Endometrium (tissue), 2 donors: ENCODE measurements around the gene ZNF644.
A peak's percentile ranks its signal among the peaks of the same experiment; 100 is the strongest.
"Not testable (repeated sequence)": the region's sequence is repeated elsewhere in the genome, so short reads cannot be mapped to it uniquely, and the experiment has no call there.

ENCODE experiments used
- FAIRE-seq: peaks from 2 replicates; lab custom pipeline; 2012; peaks lifted over from hg19 to GRCh38; lab: Jason Lieb, UNC
- donor health status: control.
- donor health status: control.

ZNF644 gene

DNA sequence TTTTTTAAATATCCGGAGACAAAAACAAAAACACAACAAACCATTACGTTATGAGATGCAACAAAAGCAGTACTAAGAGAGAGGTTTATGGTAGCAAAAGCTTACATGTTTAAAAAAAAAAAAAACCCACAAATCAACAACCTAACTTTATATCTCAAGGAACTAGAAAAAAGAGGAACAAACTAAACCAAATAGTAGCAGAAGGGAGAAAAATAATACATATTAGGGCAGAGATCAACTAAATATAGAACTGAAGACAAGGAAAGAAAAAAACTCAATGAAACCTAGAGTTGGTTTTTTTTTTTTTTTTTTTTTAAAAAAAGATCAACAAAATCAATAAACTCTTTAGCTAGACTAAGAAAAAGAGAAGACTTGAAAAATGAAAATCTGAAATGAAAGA is 34.9 kb downstream of the ZNF644 start:
- peak; percentile 63 for FAIRE-seq

DNA sequence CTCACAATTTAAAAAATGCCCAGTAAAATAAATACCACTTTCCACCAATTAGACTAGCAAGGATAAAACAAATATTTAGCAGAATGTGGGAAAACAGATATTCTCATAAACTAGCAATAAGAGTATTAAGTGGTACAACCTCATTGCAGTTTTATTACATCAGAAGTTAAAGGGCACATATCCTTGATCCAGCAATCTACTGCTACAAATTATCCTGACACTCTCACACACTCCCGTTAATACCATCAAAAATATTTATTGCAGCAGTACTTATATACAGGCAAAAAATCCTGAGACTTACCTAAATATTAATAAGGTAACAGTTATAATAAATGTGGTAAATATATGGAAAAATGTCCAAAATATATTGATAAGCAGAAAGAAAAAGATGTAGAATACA is 44.3 kb downstream of the ZNF644 start:
- no peak for FAIRE-seq

DNA sequence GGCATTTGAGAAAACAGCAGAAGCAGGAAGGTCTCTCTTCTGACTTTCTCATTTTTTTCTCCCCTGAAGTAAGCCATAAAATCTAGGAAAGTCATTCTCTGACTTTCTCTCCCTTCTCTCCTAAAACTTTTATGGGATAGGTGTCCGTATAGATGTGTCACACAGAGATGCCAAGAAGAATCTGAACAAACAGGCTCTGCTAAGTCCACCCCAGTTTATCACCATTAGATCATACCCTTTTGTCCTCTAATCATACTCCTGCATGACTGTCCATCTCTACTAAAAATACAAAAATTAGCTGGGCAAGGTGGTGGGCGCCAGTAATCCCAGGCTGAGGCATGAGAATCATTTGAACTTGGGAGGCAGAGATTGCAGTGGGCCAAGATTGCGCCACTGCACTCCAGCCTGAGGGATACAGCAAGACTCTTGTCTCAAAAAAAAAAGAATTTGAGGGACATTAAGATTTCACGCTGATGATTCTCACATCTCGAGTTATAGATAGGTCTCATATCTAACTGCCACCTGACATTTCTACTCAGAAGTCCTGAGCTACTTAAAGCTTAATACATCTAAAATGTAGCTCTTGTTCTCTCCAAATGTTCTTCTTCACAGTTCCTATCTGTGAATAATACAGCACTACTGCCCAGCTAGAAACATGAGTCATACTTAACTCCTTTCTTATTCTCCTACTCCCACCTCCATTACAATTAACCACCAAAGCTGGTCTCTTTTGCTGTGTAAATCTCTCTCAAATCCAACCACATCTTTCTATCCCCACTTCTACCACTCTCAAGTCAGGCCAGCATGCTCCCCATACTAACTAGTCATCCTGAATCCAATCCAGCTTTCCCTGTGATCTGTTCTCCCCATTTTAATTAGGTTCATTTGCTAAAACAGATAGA is 47.7 kb downstream of the ZNF644 start:
- FAIRE-seq: no peak

DNA sequence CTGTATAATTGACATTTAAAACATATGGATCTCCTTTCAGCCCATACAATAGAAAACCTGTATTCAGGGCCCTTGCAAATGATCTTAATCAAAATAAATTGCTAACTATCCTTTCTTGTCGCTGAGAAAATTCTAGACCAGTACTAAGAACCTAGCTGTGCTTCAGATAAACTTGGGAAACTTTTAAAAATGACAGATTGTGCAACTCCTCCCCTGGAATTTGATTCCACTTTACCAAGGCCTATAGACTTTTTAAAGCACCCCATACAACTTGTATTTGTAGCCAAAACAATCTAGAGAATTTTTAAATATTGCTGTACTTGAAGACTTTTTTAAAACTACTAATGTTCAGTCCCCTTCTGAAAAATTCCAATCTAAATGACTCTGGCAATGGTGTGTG is 51.6 kb downstream of the ZNF644 start:
- no peak for FAIRE-seq

DNA sequence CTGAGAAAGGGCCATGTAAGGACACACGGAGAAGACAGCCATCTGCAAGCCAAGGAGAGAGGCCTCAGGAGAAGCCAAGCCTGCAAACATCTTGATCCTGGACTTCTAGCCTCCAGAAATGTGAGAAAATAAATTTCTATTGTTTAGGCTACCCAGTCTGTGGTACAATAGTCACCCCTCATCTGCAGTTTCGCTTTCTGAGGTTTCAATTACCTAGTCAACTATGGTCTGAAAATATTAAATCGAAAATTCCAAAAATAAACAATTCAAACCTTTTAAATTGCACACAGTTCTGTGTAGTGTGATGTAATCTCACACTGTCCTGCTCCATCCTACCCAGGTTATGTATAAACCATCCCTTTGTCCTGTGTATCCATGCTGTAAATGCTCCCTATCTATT is 52.6 kb downstream of the ZNF644 start:
- no peak for FAIRE-seq

DNA sequence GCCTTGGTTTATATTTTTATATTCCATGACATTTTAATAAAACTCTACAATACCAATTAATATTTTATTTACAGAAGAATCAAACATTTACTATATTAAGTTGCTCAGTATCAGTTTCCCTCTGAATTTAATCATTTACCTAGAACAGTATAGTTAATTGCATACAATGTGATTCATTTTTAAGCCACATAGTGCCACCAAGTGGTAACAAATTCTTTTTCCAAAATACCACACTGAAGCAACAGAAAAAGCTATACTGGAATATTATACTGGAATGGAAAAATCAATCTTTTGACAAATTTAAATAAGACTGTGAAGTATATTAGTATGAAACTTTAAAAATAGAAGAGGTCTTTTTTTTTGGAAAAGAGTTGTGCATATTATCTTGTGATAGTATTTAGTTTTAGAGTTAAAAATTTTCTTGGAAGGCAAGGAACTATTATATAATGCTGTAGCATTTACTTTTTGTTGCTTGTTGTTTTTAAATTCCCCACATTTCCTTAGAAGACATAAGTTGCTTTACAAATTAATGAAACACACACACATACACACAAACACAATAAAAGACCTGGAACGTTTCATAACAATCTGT is 57.3 kb downstream of the ZNF644 start:
- peak; percentile 91 for FAIRE-seq

DNA sequence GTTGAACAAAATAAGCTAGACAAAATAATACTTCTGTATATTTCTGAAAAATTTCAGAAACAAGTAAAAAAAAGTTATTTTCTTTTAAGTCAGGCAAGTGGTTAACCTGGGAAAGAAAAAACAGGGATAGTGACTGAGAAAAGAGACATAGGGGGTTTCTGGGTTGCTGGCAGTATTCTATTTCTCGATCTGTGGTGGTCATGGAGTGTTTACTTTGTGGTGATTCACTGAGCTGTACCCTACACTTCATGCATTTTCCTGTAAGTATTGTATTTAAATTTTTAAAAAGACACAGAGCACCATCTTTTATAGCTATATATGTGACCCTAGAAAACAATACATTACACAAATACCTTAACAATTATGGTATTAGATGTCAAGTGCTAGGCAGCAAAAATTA is 58.2 kb downstream of the ZNF644 start:
- no peak for FAIRE-seq

DNA sequence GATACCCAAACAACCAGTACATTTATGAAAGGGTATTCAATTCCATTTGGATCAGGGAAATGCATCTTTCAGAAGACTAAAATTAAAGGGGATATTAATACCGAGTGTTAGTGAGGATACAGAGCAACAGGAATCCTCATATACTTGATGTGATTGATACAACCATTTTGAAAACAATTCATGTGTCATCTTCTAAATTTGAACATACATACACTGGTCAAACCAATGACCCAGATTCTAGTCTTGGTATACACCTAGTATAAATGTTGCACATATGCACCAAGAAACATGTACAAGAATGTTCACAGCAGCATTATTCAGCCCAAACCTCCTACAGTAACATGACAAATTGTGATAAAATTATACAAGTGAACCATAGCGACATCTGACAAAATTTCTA is 58.6 kb downstream of the ZNF644 start:
- FAIRE-seq: no peak

DNA sequence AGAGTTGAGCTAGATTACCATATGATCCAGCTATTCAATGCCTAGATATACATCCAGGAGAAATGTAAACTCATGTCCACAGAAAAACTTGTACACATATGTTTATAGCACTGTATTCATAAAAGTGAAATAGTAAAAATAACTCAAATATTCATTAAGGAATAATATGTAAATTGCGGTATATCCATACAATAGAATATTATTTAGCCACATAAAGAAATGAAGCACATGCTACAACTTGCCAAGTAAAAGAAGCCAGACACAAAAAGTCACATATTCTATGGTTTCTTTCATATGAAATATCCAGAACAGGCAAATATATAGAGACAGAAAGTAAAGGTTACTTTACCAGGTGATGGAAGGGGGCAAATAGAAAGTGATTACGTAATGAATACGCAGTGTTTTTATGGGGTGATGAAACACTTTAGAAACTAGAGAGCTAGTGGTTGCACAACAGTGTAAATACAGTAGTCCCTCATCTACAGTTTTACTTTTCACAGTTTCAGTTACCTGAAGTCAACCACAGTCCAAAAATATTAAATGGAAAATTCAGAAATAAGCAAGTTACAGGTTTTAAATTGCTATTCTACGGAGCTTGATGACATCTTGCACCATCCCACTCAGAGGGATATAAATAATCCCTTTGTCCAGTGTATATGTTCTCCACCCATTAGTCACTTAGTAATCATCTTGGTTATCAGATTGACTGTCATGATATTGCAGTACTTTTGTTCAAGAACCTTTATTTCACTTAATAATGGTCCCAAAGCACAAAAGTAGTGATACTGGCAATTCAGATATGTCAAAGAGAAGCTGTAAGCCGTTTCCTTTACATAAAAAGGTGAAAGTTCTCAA is 62.3 kb downstream of the ZNF644 start:
- no peak for FAIRE-seq

DNA sequence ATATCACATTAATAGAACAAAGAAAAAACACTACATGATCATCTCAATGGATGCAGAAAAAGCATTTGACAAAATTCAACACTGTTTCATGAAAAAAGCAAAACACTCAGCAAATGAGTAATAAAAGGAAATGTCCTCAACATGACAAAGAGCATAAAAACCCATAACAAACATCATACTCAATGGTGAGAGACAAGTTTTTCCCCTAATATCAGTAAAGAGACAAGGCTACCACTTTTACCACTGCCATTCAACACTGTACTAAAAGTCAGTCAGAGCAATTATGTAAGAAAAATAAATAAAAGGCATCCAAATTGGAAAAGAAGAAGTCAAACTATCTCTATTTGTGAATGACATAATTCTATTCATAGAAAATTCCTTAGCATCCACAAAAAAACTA is 64.3 kb downstream of the ZNF644 start:
- no peak for FAIRE-seq

DNA sequence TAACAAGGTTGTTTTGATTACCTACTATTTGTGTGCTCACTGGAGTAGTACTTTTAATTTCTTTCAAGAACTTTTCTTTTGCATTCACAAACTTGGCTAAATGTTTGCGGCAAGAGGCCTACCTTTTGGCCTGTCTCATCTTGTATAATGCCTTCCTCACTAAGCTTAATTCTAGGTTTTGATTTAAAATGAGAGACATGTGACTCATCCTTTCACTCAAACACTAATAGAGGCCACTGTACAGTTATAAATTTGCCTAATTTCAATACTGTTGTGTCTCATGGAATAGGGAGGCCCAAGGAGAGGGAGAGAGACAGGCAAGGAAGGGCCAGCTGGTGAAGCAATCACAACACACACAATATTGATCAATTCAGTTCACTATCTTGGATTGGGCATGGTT is 66.1 kb downstream of the ZNF644 start:
- FAIRE-seq: no peak

DNA sequence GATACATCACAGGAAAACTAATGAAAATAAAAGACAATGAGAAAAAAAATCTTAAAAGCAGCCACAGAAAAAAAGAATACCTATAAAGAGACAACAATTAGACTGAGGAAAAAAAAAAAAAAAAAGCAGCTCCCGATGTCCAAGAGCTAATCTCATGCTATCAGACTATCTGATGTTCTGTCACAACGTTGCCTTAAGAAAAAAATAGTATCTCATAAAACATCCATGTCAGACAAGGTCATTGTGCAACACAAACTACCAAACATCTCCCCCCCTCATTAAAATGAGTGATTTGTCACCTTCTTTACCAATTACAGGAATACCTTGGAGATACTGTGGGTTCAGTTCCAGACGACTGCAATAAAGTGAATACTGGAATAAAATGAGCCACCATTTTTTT is 68.9 kb downstream of the ZNF644 start:
- FAIRE-seq: no peak

DNA sequence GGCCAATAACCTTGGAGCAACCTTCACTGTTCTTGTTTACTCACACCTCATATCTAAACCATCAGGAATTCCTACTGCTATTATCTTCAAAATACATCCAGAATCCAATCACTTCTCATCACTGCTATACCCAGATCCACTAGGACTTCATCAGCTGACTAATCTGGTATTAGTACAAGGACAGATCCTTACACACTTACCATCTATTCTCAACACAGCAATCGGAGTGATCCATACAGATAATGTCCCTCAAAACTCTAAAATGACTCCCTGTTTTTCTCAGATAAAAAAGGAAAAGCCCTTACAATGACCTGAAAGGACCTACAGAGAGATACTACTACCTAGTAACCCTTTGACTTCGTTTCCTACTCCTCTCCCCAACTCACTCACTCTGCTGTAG is 70.8 kb downstream of the ZNF644 start:
- FAIRE-seq: no peak

DNA sequence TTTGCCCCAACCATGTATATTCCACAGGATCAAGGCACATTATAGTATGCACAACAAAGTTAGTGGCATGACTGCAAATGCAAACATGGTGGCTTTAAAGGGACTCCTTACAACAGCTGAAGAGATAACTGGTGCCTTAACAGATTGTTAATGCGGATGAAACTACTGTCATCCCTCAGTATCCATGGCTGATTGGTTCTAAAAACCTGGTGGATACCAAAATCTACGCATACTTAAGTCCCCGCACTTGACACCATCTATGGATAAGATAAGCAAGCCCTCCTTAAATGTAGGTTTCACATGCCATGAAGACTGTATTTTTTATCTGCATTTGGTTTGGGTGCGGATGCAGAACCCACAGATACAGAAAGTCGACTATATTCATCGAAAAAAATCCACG is 73.5 kb downstream of the ZNF644 start:
- FAIRE-seq: no peak

DNA sequence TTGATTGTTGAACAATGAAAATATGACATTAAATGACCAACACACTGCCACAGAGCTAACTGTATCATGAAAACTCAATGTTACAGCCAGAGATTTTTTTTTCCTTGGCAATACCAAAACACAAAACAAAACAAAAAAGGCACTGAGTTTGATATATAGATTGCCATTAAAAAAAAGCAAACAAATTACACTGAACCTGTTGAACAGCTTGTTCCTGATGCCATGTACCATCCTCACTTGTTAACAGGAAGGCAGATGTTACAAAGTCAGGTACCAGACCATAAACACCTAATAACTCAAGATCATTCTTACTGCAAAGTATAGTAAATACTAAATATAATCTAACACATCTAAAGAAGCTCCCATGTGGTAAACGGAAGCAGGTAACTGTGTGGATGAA is 75.2 kb downstream of the ZNF644 start:
- no peak for FAIRE-seq

DNA sequence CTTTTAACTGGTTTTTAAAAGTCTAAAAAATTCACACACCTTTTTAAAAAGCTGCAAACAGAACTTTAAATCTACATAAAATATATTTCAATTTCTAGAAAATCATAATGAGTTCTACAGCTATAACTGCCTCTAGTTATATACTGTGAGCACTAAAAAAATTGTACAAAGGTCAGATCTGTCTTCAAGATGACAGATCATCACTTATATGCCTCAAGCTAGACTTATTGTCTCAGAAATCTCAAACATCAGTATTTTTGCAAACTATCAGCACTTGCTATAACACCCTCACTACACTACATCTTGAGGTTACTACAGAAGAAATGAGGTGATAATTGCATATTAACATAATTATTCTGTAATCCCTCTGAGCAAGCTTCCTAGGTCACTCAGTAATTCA is 76.5 kb downstream of the ZNF644 start:
- no peak for FAIRE-seq

DNA sequence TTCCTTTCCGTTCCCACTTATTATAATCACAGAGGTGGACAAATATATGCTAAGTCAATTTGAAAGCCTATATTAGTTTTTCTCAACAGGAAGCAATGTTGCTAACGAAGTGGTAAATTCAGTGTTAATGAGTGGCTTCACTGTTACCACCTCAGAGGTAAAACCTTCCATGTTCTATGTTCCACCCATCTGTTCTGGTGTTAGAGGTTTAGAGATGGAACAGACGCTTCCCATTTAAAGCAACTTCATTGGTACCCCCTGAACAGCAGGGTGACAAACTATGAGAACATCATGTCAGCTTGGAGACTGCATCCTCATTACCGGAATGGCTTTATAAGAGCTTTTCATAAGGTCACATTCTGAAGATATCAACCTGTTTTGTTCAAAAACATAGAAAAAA is 77.9 kb downstream of the ZNF644 start:
- FAIRE-seq: no peak

DNA sequence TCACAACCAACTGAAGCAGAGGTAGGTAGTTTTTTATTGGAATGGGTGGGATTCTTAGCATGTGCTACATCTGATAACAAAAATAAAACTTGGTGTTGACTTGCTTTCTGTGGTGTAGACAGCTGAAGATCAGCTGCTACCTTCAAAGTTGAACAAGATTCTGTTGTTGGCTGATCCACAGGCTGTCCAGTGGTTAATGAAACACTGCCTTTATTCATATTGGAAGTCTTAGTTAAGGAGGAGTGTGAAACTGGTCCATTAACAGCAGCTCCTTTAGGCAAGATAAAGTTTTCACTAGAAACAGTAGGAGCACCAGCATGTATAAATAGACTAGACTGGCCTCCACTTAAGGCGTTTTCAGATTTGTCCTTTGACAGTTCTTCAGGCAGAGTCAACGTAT is 81.1 kb downstream of the ZNF644 start:
- no peak for FAIRE-seq

DNA sequence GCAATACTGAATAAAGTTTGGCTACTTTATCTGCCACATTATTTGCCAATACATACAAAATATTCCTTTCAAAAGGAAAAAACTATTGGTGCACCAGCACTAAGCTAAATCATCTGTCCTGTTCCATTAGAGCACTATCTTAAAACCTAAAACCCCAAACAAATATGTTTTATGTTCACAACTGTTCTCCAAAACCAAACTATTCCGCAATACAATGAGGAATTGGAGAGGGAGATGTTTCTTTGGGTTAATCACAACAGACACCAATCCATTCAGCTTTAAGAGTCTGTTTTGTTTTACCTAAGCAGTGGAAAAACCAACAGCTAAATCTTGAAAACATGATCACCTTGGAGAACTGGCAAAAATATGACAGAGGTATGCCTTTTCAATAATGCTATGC is 85.1 kb downstream of the ZNF644 start:
- no peak for FAIRE-seq

DNA sequence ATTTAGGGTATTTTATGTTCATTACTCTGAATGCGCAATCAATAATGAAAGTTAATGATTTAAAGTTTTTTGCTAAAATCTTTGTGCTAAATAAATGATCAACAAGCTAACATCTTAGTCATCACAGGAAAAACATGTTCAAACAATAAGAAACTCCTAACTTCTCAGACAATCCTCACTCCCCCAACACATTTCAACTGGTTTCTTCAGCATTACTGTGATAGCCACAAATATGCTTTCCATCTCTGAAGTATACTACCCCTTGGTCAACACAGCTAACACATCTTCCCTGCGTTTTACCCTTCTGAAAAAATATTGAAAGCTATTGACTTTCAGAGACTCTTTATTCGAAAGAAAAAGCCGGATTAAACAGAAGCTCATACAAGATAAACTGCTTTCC is 85.8 kb downstream of the ZNF644 start:
- FAIRE-seq: no peak

DNA sequence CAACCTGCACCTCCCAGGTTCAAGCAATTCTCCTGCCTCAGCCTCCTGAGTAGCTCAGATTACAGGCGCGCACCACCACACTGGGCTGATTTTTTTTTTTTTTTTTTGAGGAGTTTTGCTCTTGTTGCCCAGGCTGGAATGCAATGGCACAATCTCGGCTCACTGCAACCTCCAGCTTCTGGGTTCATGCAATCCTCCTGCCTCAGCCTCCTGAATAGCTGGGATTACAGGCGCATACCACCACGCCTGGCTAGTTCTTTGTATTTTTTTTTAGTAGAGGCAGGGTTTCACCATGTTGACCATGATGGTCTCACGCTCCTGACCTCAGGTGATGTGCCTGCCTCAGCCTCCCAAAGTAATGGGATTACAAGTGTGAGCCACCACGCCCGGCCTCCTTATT is 93.6 kb downstream of the ZNF644 start:
- not testable (repeated sequence) for FAIRE-seq

DNA sequence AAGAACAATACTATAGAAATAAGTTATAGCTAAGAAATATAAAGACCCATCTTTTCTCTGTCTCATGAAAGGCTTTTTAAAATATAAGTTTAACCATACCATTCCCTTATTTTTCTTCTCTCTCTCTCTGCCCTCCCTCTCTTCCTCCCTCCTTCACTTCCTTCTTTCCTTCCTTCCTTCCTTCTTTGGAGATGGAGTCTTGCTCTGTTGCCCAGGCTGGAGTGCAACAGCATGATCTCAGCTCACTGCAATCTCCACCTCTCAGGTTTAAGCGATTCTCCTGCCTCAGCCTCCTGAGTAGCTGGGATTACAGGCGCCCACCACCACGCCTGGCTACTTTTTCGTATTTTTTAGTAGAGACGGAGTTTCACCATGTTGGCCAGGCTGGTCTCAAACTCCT is 94.2 kb downstream of the ZNF644 start:
- not testable (repeated sequence) for FAIRE-seq

DNA sequence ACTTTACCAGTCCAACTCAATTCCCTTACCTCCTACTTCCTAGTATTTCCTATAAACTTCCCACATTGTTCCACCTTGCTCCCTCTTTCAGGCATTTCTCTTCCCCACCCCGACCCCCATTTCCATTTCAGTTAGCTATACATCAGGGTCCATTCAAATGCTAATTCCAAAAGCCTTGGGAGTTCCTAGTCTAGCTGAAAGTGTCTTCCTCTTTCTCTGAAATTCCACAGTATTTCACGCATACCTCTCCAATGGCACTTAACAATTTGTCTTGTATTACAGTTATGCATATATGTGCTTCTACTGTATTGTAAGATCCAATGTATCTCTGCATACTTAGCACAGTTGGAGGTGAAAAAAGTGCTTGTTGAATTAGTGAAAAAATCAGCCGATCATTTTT is 94.9 kb downstream of the ZNF644 start:
- FAIRE-seq: no peak
